Limb (tissue), 2 donors: ENCODE data around the gene INPP5F.

Experiments used
- DNase-seq, 2 donors: peaks; one replicate each; pipeline ENCODE4 v3.0.0-alpha.2; 2016; ENCODE audit errors: extremely low spot score in 2 of 2

The INPP5F gene, protein sequence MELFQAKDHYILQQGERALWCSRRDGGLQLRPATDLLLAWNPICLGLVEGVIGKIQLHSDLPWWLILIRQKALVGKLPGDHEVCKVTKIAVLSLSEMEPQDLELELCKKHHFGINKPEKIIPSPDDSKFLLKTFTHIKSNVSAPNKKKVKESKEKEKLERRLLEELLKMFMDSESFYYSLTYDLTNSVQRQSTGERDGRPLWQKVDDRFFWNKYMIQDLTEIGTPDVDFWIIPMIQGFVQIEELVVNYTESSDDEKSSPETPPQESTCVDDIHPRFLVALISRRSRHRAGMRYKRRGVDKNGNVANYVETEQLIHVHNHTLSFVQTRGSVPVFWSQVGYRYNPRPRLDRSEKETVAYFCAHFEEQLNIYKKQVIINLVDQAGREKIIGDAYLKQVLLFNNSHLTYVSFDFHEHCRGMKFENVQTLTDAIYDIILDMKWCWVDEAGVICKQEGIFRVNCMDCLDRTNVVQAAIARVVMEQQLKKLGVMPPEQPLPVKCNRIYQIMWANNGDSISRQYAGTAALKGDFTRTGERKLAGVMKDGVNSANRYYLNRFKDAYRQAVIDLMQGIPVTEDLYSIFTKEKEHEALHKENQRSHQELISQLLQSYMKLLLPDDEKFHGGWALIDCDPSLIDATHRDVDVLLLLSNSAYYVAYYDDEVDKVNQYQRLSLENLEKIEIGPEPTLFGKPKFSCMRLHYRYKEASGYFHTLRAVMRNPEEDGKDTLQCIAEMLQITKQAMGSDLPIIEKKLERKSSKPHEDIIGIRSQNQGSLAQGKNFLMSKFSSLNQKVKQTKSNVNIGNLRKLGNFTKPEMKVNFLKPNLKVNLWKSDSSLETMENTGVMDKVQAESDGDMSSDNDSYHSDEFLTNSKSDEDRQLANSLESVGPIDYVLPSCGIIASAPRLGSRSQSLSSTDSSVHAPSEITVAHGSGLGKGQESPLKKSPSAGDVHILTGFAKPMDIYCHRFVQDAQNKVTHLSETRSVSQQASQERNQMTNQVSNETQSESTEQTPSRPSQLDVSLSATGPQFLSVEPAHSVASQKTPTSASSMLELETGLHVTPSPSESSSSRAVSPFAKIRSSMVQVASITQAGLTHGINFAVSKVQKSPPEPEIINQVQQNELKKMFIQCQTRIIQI

DNA sequence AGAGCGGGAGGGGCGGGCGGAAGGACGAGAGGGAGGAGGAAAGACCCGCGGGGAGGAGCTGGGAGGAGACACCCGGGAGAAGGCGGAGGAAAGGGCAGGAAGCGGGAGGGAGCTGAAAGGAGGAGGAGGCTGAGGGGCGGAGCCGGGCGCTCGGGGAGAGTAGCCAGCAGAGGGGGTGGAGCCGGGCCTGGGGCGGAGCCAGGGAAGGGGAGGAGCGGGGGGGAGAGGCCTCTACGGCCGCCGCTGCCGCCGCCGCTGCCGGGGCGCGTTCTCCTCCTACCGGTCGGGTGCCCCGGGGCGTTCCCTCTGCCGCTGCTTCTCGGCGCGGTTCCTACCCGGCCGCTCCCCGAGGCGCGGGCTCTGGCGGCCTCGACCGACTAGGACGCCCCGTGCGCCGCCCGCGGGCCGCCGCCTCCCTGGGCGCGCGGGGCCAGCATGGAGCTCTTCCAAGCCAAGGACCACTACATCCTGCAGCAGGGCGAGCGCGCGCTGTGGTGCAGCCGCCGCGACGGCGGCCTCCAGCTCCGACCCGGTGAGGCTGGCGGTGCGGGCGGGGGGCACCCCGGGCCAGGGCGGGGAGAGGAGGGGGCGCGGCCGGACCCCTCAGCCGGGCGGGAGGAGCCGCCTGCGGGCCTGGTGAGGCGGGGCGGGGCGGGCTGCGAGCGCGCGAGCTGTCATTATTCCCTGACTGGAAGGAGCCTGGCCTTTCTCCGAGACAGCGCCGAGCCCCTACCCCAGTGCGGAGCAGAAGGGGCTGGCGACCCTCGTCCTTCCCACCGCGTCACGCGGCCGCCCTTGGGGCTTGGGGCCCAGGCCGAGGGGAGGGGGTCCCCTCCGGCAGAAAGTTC is at the start of gene INPP5F:
INPP5F (plus strand) TSS at position 223 of the 848 bp plus-strand sequence; CDS start at position 436, 213 bp downstream.
- peak; percentile 100 for DNase-seq

DNA sequence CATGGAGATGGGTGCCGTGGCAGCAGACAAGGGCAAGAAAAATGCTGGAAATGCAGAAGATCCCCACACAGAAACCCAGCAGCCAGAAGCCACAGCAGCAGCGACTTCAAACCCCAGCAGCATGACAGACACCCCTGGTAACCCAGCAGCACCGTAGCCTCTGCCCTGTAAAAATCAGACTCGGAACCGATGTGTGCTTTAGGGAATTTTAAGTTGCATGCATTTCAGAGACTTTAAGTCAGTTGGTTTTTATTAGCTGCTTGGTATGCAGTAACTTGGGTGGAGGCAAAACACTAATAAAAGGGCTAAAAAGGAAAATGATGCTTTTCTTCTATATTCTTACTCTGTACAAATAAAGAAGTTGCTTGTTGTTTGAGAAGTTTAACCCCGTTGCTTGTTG is 48.7 kb upstream of the INPP5F start:
- no peak for DNase-seq

DNA sequence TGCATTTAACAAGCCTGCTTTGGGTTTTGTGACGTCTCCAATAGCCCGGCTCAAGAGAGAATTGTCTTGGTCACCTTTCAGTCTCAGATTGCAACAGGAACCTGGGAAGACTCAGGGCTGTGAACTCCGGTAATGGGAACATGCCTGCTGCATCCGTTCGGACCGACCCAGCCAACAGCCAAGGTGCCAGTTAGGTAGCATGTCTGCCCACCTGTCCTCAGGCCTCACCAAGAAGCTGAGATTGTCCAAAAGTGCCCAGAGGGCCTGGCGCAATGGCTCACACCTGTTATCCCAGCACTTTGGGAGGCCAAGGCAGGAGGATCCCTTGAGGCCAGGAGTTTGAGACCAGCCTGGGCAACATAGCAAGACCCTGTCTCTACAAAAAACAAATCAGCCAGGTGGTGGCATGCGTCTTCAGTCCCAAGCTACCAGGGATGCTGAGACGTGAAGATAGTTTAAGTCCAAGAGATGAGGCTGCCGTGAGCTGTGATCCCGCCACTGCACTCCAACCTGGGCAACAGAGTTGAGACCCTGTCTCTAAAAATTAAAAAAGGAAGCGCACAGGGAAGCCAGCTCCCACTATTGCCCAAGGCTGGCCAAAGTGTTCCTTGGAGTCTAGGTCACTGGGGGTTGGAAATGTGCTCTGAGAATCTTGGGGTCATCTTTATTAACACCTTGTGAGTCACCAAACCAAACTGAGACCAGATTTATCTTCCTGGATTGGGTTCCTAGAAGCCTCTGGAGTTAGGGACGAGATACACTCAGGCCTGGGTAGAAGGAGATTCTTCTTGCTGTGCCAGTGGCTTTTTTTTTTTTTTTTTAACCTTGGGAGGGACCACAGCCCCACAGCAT is 47.7 kb upstream of the INPP5F start:
- no peak for DNase-seq

DNA sequence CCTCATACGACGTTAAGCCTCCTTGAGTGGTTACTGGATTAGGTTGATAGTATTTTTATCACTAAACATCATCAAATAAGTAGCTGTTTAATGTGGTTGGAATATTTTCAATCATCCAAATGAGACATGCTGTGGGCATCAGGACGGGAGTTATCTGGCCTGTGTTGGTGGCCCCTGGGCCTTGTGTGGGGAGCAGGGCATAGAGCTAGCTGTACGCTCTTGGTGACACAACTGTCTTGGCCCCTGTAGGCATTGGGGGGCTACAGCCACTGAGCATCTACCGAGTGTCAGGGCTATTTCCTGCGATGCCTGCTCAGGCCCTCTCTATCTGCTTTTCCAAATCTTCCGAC is 46.4 kb upstream of the INPP5F start:
- no peak for DNase-seq

DNA sequence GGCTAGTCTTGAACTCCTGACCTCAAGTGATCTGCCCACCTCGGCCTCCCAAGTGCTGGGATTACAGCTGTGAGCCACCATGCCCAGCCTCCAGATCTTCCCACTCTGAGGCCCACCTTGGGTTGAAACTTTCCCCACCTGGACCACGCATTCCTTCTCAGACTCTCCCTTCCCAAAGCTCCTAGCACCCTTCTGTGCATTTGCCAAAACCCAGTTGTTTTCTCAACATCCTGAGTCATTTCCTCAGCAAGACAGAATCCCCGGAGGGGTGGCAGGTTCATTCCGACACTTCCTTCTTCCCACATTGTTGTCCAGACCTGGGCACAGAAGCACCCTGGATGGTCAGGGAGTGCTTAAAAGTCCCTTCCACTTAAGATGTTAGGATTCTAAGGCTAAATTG is 45.8 kb upstream of the INPP5F start:
- DNase-seq: no peak

DNA sequence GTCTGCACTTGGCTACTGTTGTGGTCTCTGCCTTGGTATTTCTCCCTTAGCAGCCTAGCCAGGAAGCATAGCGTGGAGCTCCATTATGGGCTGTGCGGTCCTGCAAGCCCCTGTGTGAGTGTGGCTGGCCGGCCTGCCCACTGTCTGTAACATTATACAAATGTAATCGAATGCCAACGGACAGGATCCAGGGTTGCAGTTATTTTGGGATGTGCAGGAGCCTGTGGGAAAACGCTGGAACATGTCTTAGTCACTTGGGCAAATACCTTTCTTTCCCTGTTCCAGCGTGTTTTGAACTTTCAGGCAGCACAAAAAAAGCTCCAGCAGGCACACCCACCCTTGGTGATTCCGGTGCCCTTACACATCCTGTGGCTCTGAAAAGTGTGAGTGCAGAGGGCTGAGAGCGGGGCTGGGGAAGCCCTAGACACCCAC is 45.2 kb upstream of the INPP5F start:
- DNase-seq: peak in 1 of 2 donors; percentile 13

DNA sequence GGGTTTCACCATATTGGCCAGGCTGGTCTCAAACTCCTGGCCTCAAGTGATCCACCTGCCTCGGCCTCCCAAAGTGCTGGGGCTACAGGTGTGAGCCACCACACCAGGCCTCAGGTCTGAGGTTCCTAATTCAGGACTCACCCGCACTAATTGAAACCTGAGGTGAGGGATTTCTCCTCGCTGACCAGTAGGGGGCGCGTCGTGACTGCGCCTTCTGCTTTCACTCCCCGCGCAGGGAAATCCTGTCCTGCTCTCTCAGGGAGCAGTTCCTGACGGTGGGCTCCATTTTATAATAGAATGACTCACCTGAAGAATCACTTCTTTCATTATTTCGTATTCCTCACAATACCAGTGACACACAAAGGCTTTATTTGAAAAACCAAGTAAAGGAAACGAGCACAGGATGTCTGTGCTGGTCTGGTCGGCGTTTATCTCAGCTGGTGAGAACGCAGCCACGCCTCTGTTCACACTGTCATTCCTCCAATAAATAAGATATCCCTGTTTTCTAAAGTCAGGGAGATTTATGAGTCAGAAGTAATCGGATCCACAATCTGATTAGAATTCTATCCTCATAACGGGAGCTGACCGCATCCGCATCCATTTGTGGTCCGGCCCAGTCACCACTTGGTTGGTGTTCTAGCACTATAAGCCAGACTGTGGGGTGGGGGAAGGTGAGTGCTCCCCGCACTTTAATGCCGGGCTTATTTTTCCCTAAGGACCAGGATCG is 39.2 kb upstream of the INPP5F start:
- peak; percentile 84 to 85 for DNase-seq

DNA sequence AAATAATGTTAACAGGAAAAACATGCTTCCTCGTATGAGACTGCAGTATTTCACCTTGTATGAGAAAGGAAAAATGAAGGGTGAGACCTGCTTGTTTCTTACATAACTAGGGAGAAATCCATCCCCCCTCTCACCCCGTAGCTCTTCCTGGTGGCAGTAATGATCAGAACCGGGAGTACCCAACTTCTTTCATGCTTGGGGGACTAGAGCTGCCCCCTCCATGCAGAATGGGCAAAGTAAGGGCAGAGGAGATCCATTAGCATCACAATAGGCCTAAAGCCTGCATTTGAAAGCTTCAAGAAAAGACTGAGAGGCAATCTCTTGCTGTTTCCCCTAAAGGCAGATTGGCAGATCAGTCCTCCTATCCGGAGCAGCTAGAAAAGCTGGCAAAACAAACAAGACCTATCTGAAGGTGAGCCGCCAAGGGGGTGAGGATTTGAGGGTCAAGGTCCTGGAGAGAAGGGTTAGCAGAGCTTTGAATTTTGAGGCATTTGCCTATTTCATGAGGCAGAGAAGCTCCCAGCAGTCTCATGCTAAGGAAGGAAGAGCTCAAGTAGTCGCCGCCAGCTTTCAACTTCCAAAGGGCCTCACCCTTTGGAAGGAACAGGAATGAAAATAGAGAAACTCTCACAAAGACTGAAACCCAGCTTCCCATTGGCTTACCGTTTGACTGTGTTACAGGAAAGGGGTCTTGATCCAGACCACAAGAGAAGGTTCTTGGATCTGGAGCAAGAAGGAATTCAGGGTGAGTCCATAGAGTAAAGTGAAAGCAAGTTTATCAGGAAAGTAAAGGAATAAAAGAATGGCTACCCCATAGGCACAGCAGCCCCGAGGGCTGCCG is 38.4 kb upstream of the INPP5F start:
- DNase-seq: no peak

DNA sequence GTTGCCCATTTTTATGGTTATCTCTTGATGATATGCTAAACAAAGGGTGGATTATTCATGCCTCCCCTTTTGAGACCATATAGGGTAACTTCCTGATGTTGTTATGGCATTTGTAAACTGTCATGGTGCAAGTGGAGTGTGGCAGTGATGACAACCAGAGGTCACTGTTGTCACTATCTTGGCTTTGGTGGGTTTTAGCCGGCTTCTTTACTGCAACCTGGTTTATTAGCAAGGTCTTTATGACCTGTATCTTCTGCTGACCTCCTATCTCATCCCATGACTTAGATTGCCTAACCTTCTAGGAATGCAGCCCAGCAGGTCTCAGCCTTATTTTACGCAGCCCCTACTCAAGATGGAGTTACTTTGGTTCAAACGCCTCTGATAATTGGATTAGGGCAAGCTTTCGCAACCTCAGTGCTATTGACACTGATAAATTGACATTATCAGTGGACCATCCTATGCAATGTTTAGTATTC is 37.8 kb upstream of the INPP5F start:
- no peak for DNase-seq

DNA sequence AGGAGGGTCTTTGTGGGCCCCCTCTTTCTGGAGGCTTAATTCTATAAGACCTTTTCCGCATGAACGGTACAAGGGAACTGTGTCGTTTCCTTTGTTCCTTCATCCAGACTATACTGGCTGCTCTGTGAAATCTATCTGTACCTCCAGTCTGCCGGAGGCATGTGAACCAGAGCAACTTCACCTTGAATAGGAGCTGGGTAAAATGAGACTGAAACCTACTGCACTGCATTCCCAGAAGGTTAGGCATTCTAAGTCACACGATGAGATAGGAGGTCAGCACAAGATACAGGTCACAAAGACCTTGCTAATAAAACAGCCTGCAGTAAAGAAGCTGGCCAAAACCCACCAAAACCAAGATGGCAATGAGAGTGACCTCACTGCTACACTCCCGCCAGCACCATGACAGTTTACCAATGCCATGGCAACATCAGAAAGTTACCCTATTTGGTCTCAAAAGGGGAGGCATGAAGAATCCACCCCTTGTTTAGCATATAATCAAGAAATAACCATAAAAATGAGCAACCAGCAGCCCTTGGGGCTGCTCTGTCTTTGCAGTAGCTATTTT is 36.8 kb upstream of the INPP5F start:
- DNase-seq: no peak

DNA sequence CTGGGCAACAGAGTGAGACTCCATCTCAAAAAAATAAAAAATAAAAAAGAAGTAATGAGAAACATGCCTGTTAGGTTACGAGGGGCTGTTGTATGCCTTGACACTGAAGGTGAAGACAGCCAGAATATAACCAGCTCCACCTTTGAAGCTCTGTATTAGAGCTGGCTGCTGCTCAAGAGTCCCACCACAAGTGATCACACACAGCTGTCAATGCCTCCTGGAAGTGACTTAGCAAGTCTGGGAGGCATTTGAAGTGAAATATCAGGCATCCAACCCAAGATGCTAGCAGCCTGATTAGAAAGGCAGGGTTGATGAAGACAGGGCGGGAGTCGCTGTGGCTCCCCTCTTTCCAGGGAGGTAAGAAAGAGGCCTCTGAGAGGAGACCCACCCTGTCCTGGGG is 34.1 kb upstream of the INPP5F start:
- DNase-seq: no peak

DNA sequence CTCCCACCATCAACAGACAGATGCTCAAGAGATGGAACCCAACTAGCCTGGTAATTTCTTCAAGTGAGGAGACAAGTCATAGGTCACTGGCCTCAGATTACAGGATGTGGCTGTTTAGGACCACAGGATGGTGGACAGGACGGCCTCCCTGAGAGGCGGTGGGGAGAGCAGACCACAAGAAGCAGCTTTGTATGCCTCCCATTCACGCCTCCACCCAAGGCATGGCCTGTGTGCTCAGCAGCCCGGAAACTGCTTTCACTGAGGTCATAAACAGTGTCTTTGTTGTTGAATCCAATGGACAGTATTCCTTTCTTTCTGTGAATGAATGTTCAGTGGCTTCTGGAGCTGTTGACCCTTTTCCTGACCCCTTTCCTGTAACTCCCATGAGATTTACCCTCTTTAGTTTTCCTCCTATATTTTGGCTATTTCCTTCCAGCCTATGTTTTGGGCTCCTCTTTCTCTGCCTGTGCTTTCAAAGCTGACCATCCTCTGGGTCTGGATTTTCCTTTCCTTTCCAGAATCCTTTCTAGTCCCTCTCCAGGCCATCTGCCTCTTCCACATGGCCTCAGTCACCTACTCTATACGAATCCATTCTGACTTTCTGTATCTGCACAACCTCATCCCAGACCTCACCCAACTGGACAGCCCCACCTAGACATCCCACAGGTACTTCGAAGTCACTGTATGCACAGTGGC is 32.4 kb upstream of the INPP5F start:
- DNase-seq: no peak

DNA sequence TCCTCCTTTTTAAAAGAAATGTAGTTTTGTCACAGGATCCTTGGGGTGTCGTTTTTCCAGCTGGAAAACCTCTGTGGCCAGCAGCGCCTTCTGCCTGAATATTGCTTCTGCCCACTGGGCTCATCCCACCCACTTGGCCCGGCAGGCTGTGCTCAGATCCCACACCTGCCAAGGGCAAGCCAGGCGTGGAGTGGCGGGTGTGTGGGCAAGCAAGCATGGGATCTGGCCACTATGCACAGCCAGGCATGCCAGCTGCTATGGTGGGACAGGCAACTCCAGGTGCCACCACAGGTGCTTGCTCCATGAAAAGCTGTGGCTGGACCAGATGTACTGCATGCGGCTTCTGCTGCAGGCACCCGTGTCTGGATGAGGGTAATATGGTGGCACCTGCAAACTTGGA is 31.2 kb upstream of the INPP5F start:
- DNase-seq: no peak

DNA sequence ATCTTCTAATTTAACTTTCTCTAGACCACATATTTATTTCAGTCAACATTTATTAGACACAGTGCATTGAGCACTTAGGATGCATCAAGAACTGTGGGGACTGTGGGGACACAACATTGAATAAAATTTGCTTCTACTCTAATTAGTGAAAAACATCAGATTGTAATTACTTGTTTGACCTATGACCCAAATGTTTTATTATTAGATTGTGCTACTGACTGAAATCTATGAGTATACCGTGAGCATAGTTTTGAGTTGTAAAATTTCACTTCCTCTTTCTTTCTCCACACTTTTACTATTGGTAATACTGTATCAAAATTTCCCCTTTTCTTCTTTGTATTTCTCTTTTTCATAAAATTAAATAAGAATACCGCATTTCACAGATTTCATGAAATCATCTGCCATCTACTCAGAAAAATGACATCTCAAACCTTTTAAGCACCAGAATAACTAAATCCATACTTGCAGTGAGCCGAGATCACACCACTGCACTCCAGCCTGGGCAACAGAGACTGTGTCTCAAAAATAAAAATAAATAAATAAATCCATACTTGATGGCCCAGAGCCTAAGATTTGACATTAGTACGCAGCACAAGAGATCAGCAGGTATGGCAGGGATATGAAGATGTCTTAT is 25.4 kb upstream of the INPP5F start:
- DNase-seq: no peak

DNA sequence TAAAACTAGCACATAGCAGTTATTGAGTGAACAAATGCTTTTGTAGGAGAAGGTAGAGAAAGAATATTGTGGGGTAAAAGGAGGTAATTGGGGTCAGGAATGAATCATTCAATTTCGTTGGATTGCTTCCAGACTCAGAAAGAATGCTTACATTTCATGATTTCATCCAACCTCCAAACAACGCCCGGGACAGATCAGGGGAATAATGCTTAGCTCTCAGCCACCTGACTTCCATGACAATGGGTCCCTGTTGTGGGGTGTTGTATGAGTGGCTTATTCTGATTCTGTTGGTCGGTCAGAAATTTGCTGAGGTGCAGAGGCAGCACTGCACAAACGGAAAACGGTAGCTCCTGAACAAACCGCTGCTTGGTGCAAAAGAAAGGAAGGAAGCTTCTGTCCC is 24.0 kb upstream of the INPP5F start:
- no peak for DNase-seq

DNA sequence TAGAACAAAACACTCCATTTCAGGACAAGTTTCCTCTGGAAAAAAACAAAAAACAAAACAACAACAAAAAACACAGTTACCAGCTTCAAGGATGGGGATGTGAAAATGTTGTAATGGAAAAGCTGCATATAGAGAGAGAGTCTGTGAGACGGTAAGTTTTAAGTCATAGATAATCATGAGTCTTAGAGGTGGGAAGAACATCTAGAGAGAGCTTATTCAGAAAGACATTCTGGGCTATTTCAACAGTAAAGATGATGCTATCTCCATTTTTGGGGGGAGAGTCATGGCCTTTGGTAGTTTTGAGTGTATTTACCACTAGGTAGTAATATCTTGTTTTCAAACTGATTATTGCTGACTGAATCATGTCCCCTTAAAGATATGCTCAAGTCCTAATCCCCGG is 23.3 kb upstream of the INPP5F start:
- no peak for DNase-seq

DNA sequence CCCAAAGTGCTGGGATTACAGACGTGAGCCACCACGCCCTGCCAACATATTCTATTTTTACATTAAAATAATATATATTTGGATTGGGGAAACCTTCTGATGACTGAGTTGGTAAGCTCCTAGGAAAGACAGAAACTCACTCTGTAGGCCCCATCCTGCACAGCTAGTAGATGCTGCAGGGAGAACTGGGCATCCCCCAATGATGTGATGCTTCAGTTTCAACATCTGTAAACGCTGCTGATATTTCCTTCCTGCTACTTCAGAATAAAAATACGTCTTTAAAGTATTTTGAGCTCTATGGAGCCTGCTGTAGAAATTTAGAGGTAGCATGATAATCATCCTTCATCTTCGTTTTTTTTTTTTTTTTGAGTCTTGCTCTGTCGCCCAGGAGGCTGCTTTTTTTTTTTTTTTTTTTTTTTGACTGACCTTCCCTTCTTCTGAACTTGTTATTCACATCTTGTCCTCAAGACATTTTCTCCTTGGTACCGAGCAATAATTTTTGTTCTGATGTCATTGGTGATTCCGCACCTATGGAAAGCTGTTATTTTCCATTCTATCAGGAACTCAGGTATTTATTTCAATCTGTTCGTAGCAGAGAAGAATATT is 21.8 kb upstream of the INPP5F start:
- DNase-seq: no peak
